ENCODE data around the gene TOR2A.
A peak's percentile ranks its signal among the peaks of the same experiment; 100 is the strongest.

The TOR2A gene

GRCh38 chr9:127714020-127714750, 20.9 kb downstream of the TOR2A start:
- no peaks in the 10 kb centered on the region for H3K79me2 ChIP-seq (ENCODE audit: low read length)
- H3K27ac ChIP-seq (ENCODE audit: low read length): no peak overlapping the region
- H3F3A ChIP-seq (ENCODE audit: insufficient read depth, low read length): no peaks in the 10 kb centered on the region
- no peaks in the 10 kb centered on the region for H3K9me2 ChIP-seq (replicated peaks; ENCODE audit: insufficient read depth, low read length)
- TF ChIP-seq EZH2 (optimal IDR thresholded peaks at IDR 0.05; ENCODE audit: low read depth, low read length) (no peak), EZH2phosphoT487 (IDR thresholded peaks at IDR 0.05; ENCODE audit: low read length) (no peak)
- TF ChIP-seq, protein P1, sequence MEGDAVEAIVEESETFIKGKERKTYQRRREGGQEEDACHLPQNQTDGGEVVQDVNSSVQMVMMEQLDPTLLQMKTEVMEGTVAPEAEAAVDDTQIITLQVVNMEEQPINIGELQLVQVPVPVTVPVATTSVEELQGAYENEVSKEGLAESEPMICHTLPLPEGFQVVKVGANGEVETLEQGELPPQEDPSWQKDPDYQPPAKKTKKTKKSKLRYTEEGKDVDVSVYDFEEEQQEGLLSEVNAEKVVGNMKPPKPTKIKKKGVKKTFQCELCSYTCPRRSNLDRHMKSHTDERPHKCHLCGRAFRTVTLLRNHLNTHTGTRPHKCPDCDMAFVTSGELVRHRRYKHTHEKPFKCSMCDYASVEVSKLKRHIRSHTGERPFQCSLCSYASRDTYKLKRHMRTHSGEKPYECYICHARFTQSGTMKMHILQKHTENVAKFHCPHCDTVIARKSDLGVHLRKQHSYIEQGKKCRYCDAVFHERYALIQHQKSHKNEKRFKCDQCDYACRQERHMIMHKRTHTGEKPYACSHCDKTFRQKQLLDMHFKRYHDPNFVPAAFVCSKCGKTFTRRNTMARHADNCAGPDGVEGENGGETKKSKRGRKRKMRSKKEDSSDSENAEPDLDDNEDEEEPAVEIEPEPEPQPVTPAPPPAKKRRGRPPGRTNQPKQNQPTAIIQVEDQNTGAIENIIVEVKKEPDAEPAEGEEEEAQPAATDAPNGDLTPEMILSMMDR (IDR thresholded peaks at IDR 0.05; ENCODE audit: low read length): no peak
- no peak overlapping the region for H3K9ac ChIP-seq (ENCODE audit: low read length)
- H3K4me1 ChIP-seq (ENCODE audit: low read length): no peaks in the 10 kb centered on the region
- H3K4me3 ChIP-seq (ENCODE audit: low read length): no peak overlapping the region
- H3K4me2 ChIP-seq (ENCODE audit: low read depth, low read length): peak overlapping the region; percentile 51; the same call in 1 of the 2 replicates
- DNase-seq: no peak
- no peaks in the 10 kb centered on the region for H4K20me1 ChIP-seq (ENCODE audit: insufficient read depth, low read length)
- H3K27me3 ChIP-seq (replicated peaks; ENCODE audit: insufficient read depth, low read length): no peaks in the 10 kb centered on the region
- H3K9me3 ChIP-seq (replicated peaks; ENCODE audit: insufficient read depth, low read length): no peaks in the 10 kb centered on the region
- H2AFZ ChIP-seq (ENCODE audit: low read length): no peak overlapping the region
- no peaks in the 10 kb centered on the region for H3K36me3 ChIP-seq (replicated peaks; ENCODE audit: insufficient read depth, low read length)

DNA sequence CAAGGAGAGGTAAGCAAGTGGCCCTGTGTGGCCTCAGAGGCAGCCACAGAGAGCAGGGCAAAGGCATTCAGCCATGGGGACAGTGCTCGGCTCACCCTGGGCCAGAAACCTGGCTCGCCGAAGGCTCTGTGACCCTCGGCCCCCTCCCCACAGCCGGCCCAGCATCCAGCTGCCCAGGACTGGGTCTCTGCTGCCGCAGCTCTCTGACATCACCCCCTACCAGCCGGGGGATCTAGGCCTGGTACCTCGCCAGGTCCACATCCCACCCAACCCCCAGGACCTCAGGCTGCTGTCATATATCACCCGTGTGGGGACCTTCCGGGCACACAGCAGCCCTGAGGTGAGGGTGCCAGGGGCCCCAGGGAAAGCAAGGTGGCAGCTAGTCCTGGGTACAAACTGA, 22.2 kb downstream of the TOR2A start:
- no peaks in the 10 kb centered on the region for H3K9me2 ChIP-seq (replicated peaks; ENCODE audit: insufficient read depth, low read length)
- no peak for DNase-seq
- no peaks in the 10 kb centered on the region for H3K27me3 ChIP-seq (replicated peaks; ENCODE audit: insufficient read depth, low read length)
- TF ChIP-seq EZH2 (optimal IDR thresholded peaks at IDR 0.05; ENCODE audit: low read depth, low read length) (no peak), EZH2phosphoT487 (IDR thresholded peaks at IDR 0.05; ENCODE audit: low read length) (no peak)
- TF ChIP-seq, protein P1 (IDR thresholded peaks at IDR 0.05; ENCODE audit: low read length): no peak
- H3K79me2 ChIP-seq (ENCODE audit: low read length): no peaks in the 10 kb centered on the region
- H3K9me3 ChIP-seq (replicated peaks; ENCODE audit: insufficient read depth, low read length): no peaks in the 10 kb centered on the region
- H3K27ac ChIP-seq (ENCODE audit: low read length): no peak overlapping the region
- H2AFZ ChIP-seq (ENCODE audit: low read length): no peak overlapping the region
- H3K4me3 ChIP-seq (ENCODE audit: low read length): no peak overlapping the region
- H3K36me3 ChIP-seq (replicated peaks; ENCODE audit: insufficient read depth, low read length): no peaks in the 10 kb centered on the region
- H3K4me1 ChIP-seq (ENCODE audit: low read length): no peaks in the 10 kb centered on the region
- H4K20me1 ChIP-seq (ENCODE audit: insufficient read depth, low read length): no peaks in the 10 kb centered on the region
- H3K4me2 ChIP-seq (ENCODE audit: low read depth, low read length): no peak overlapping the region
- H3K9ac ChIP-seq (ENCODE audit: low read length): no peak overlapping the region
- H3F3A ChIP-seq (ENCODE audit: insufficient read depth, low read length): no peaks in the 10 kb centered on the region

GRCh38 chr9:127712371-127712770, 22.7 kb downstream of the TOR2A start:
- Histone ChIP-seq H3K36me3 (replicated peaks; ENCODE audit: insufficient read depth, low read length) (no peaks in the 10 kb centered on the region), H3K4me1 (ENCODE audit: low read length) (no peaks in the 10 kb centered on the region), H3K79me2 (ENCODE audit: low read length) (no peaks in the 10 kb centered on the region), H3F3A (ENCODE audit: insufficient read depth, low read length) (no peaks in the 10 kb centered on the region), H3K4me3 (ENCODE audit: low read length) (no peak overlapping the region), H3K9me3 (replicated peaks; ENCODE audit: insufficient read depth, low read length) (no peaks in the 10 kb centered on the region), H2AFZ (ENCODE audit: low read length) (no peak overlapping the region), H3K27me3 (replicated peaks; ENCODE audit: insufficient read depth, low read length) (no peaks in the 10 kb centered on the region), H3K9me2 (replicated peaks; ENCODE audit: insufficient read depth, low read length) (no peaks in the 10 kb centered on the region), H3K9ac (ENCODE audit: low read length) (no peak overlapping the region), H4K20me1 (ENCODE audit: insufficient read depth, low read length) (no peaks in the 10 kb centered on the region), H3K4me2 (ENCODE audit: low read depth, low read length) (no peak overlapping the region), H3K27ac (ENCODE audit: low read length) (no peak overlapping the region)
- no peak for DNase-seq
- TF ChIP-seq EZH2phosphoT487 (IDR thresholded peaks at IDR 0.05; ENCODE audit: low read length): no peak
- TF ChIP-seq EZH2 (optimal IDR thresholded peaks at IDR 0.05; ENCODE audit: low read depth, low read length): no peak
- TF ChIP-seq, protein P1 (IDR thresholded peaks at IDR 0.05; ENCODE audit: low read length): no peak

Measured in MM.1S (cell line).